HG02571 (cell line): ENCODE data around the gene SPATA18.
"Not testable (repeated sequence)": the region's sequence is repeated elsewhere in the genome, so short reads cannot be mapped to it uniquely, and the experiment has no call there.

Source experiments
- ATAC-seq: cut with Tn5 transposase; IDR thresholded peaks from one replicate; pipeline ENCODE4 v1.9.1; 2021; ENCODE audit warnings: mild to moderate bottlenecking, moderate library complexity; ENCODE audit not compliant: unreplicated experiment

Gene SPATA18

DNA sequence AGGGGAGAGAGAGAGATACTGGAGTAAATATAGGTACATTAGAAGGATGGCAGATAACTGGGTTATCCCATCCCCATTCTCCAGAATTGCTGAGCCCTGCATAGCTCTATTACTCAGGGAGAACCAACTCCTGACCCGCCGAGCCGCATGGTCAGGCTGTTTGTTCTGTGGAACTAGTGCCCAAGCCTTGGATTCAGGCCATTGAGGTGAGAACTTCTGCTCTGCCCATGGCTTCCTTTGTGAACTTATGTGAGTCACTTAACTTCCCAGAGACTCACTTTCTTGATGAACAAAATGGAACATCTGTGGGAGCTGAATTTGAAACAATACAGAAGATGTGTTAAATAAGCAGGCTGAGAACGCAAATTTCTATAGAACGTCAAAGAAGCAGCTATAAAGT, 54.2 kb downstream of the SPATA18 start:
- ATAC-seq: no peak

DNA sequence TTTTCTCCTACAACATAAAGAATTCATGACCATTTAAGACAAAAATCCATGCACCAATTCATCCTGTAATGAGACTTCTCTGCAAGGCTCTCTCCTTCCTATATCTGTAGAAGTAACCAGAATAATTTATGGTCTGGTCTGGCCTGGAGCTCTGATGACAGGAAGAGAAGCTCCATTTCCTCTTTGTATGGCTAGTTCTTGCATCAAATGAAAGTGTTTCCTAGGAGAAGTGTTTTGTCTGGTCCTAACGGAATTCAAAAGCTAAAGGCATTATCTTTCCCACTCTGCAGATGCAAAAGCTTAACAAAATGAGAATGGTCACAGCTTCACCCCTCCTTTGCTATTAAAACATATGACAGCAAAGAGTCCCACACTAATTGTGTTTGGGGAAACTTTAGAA, 55.1 kb downstream of the SPATA18 start:
- ATAC-seq: no peak

DNA sequence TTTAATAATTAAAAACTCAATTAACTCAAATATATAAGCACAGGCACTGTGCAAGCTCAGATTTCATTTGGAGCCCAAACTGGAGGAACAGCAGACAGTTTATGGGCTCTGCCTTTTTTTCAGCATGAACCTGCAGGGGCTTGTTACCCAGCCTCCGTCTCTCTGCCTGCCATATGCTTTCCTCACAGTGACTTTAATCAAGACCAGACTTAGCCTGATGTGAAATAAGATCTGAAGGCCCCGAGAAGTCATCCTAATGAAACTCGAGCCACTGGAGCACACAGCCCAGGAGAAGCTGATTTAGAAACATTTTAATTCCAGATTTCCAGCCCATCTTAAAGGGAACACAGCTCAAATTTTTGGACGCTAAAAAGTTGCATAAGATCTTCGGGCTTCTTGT, 55.6 kb downstream of the SPATA18 start:
- ATAC-seq: no peak

DNA sequence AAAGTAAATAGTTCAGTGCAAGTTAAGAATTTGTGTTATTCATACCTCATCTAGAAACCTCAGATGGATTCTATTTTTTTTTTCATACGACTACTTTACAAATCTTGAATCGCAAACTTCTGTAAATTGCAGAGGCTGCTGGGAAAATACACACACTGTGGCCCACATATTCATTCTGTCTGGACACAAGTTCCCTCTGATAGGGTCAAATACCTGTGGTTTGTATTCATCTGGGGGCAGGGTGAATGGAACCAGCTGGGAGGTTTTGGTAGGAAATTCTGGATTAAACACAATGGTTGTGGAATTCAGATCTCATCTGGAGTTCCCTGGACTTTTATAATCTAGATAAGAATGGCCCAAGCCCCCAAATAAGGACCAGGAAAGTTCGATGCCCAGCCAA, 56.2 kb downstream of the SPATA18 start:
- no peak for ATAC-seq

DNA sequence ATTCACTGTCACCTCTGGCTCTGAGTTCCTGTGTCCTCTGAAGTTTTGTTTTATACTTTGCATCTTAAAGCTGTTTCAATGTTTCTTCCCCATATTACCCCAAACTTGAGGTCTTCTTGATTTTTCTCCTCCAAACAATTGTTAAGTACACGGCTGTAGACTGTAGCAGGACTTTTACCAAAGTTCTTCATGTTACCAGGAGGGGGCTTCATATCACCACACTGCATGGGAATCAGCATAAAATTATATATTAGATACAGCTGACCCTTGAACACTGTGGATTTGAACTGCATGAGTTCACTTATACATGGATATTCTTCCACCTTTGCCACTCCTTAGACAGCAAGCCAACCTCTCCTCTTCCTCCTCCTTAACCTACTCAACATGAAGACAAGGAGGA, 56.6 kb downstream of the SPATA18 start:
- ATAC-seq: no peak

DNA sequence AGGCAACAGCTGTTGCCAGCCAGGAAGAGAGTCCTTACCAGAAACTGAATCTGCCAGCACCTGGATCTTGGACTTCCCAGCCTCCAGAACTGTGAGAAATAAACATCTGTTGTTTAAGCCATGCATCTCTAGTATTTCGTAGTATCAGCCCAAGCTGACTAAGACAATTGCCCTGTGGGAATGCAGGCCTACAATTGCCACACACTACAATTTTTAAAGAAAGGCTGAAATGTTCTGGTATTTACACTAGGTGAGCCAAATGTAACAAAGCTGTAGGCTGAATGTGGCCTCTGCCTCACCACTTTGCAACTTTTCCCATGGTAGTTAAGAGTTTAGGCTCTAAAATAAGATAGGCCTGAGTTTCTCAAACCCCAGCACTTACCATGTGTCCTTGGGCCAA, 59.1 kb downstream of the SPATA18 start:
- no peak for ATAC-seq

DNA sequence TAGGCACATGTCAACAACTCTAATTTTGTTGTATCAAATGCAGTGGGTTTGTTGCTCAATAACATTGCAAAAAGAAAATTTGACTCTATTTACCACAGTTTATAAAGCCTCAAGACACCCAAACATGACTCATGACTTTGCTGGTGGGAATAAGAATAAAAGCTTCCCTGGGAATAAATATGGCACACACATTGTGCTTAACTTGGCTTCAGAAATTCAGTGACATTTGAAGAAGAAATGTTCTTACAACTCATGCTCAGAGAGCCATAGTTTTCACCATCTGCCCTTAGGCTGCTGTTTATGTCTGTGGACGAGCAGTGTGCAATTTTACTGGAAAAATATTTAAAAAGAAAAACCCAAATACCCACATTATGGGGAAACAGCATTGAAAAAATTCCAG, 60.9 kb downstream of the SPATA18 start:
- ATAC-seq: no peak

DNA sequence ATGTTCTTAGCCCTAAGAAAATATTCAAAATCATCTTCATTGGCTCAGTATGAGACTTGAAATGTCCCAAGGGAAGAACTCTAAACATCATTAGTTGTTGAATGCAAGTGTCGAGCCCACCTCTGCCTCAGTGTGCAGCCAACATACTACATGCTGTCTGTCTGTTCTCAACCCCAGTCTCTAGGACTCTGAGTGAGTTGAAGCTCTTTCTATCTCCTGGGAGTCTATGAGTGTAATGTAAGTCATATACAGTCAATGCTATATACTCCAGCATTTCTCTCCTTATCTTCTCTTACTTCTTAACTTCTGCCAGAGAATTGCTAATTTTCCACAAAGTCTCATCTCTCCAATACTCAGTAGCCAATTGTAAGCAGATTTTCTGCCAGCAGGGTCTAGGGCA, 61.3 kb downstream of the SPATA18 start:
- no peak for ATAC-seq

DNA sequence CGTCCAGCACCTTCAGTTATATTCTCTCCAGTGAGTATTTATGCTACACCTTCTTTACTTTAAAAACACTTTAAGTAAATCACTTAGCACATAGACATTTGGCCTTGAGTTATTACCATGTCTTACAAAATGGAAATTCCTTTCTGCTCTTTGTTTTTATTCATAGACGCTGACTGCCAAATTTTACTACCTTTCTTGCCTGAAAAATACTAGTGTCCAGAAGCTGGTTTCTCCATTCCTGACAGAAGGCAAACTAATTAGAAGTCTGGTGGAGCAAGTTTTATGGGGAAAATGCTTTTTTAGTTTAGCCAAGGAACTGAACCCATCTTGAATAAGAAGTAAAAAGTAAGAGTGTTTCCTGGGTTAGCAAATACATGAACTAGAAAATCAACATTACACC, 65.5 kb downstream of the SPATA18 start:
- no peak for ATAC-seq

DNA sequence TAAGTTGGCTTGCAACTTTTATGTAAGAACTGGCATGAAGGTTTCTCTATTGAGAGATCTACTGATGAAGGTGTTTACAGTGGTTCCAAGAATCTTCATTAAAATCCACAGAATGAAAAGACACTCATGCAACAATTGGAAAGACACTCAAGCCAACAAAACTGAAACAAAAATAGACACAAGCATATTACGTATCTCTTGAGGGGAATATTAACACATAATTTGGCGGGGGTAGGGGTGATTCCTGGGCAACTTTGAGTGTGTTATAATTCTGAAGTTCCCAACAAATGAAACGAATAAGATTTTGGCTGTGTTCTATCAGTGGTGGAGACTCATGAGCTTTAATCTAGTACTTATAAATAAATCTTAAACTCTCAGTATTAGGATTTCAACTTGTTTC, 75.1 kb downstream of the SPATA18 start:
- ATAC-seq: no peak

DNA sequence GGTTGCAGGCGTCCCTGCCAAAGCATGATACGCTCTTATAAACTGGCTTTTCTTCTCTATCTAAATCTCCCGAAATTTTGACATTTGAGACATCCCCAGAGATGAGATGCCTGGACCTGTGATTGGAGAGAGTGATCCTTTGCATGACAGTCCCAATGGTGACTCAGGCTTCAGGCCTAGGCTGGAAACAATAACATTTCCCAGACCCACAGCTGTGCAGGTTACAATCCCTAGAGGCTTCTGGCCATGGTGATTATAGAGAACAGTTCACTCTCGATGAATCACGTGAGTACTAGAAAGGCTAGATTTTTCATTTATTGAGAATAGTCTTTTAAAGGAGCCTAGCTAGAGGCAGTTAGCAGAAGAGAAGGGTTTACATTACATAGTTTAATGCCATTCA, 75.9 kb downstream of the SPATA18 start:
- no peak for ATAC-seq

DNA sequence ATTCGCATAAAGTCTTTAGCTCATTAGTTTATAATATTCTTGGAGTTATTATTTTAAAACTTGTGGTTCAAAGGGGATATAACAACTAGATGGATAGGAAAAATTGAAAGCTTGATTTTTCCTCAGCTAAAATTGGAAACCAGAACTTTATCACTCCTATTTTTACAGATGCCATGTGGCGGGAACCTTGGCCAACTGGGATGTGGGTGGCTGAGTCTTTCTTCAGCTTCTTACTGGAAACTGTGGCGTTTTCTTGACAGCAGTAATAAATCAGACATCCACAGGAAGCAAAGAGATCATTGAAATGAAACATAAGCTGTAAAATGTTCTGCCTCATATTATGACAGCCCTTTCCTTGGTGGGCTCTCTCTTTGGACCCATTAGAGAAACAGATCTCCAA, 84.1 kb downstream of the SPATA18 start:
- no peak for ATAC-seq

DNA sequence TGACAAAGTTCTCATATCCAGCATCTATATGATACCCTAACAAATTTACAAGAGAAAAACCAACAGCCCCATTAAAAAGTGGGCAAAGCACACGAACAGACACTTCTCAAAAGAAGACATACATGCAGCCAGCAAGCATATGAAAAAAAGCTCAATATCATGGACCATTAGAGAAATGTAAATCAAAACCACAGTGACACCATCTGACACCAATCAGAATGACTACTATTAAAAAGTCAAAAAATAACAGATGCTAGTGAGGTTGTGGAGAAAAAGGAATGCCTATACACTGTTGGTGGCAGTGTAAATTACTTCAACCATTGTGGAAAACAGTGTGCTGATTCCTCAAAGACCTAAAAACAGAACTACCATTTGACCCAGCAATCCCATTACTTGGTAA, 86.0 kb downstream of the SPATA18 start:
- not testable (repeated sequence) for ATAC-seq

DNA sequence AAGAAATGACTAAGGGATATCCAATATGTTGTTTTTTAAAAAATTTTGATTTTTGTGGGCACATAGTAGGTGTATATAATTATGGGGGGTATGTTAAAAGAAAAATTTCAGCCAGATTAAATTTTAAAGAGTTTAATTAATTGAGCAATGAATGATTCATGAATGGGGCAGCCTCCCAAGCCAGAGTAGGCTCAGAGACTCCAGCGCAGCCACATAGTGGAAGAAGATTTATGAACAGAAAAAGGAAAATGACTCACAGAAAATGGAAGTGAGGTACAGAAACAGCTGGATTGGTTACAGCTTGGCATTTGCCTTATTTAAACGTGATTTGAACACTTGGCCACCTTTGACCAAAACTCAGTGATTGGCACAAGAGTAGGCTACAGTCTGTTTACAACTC, 91.7 kb downstream of the SPATA18 start:
- no peak for ATAC-seq

DNA sequence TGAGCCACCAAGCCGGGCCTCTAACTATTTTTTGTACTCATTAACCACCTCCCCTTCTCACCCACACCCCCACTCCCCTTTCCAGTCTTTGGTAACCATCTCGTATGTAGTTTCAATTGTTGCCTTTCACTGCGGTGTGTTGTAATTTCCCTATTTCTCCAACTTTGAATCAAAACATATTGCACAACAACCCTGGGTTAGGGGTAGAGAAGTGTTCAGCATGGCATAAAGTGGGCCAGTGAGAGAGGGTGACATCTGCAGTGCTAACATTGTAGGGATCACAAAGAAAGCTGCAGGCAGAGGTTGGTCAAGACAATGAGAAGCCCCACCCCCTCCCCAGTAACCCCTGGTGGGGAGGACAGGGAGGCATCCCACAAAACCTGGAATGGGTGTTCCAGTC, 92.7 kb downstream of the SPATA18 start:
- ATAC-seq: no peak

DNA sequence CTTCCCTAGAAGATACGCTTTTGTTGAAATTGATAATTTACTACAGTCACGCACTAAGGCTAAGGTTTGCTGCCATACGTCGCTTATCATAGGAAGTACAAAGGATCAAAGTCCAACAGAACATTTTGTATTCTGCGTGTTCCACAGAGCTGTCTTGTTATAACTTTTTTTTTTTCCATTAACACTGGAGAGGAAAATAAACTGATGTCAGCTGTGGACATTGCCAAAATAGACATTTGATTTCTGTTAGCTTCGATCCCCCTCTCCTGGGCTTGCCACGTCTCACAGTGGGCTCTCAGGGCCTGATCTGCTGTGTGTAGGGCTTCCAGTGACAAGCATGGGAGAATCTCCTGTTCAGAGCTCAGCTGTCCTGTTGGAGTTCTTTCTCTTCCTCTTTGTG, 93.3 kb downstream of the SPATA18 start:
- ATAC-seq: no peak
